ENCODE data around the gene FLT3. TPM values are rescaled to one million over a fixed set of nuclear protein-coding genes. Genes with fewer than 3 reads are reported as not detected.
A peak's percentile ranks its signal among the peaks of the same experiment; 100 is the strongest.

The FLT3 gene
- total RNA-seq, 2 donors from 2014 or later, result 0.12 to 0.26 TPM

- Histone ChIP-seq H3K36me3 (no peaks in the 10 kb centered on the region), H3K4me1 (peaks cover 0 to 27% of the 10 kb centered on the region in 2 donors), H3K27me3 (no peaks in the 10 kb centered on the region), H3K27ac (peak overlapping the region; percentile 97 to 98), H3K4me3 (peak overlapping the region; percentile 85 to 98), H3K9me3 (no peaks in the 10 kb centered on the region)
- peak; percentile 79 for DNase-seq (ENCODE audit: low spot score)
- no peak for TF ChIP-seq CTCF (IDR thresholded peaks at IDR 0.05)
Observed at GRCh38 chr13:28138756-28139470, 38.5 kb upstream of the FLT3 start.

GRCh38 chr13:28138012-28138755 lies 37.8 kb upstream of the FLT3 start, which contains the start of gene PAN3:
Gene PAN3, plus strand, starts transcription at chr13:28138545. Its CDS starts 113 bp downstream, at chr13:28138658.
- H3K27ac ChIP-seq, result peak within 1 kb of the TSS; percentile 97 to 98
- peak within 1 kb of the TSS; percentile 85 to 98 for H3K4me3 ChIP-seq
- no peak for TF ChIP-seq CTCF (IDR thresholded peaks at IDR 0.05)
- no peaks in the 10 kb centered on the region for H3K9me3 ChIP-seq
- no peaks in the 10 kb centered on the region for H3K36me3 ChIP-seq
- H3K27me3 ChIP-seq, result no peaks in the 10 kb centered on the region
- peaks cover 0 to 27% of the 10 kb centered on the region in 2 donors for H3K4me1 ChIP-seq
- DNase-seq (ENCODE audit: low spot score), result peak; percentile 93

GRCh38 chr13:28137596-28137995 lies 37.2 kb upstream of the FLT3 start:
- DNase-seq (ENCODE audit: low spot score), result no peak
- no peak for TF ChIP-seq CTCF (IDR thresholded peaks at IDR 0.05)
- Histone ChIP-seq H3K4me1 (peaks cover 0 to 22% of the 10 kb centered on the region in 2 donors), H3K36me3 (no peaks in the 10 kb centered on the region), H3K4me3 (peak overlapping the region; percentile 85 to 98), H3K27ac (peak overlapping the region; percentile 97 to 98), H3K9me3 (no peaks in the 10 kb centered on the region), H3K27me3 (no peaks in the 10 kb centered on the region)

GRCh38 chr13:28136916-28137315 lies 36.5 kb upstream of the FLT3 start:
- DNase-seq (ENCODE audit: low spot score), result no peak
- peak overlapping the region; percentile 85 to 98 for H3K4me3 ChIP-seq
- H3K4me1 ChIP-seq, result peaks cover 0 to 20% of the 10 kb centered on the region in 2 donors
- no peak overlapping the region for H3K27ac ChIP-seq
- H3K27me3 ChIP-seq, result no peaks in the 10 kb centered on the region
- no peaks in the 10 kb centered on the region for H3K9me3 ChIP-seq
- TF ChIP-seq CTCF (IDR thresholded peaks at IDR 0.05), result no peak
- H3K36me3 ChIP-seq, result no peaks in the 10 kb centered on the region

GRCh38 chr13:28131646-28132045 lies 31.3 kb upstream of the FLT3 start:
- DNase-seq (ENCODE audit: low spot score), result no peak
- Histone ChIP-seq H3K36me3 (no peaks in the 10 kb centered on the region), H3K4me1 (no peaks in the 10 kb centered on the region), H3K4me3 (no peak overlapping the region), H3K9me3 (no peaks in the 10 kb centered on the region), H3K27ac (no peak overlapping the region), H3K27me3 (no peaks in the 10 kb centered on the region)
- TF ChIP-seq CTCF (IDR thresholded peaks at IDR 0.05), result no peak
